AG08395 (cell line): Measurements from ENCODE around the gene LTBP1.
A peak's percentile ranks its signal among the peaks of the same experiment; 100 is the strongest.
"Not testable (repeated sequence)": the region's sequence is repeated elsewhere in the genome, so short reads cannot be mapped to it uniquely, and the experiment has no call there.

Source experiments
- DNase-seq: peaks from one replicate; pipeline ENCODE4 v3.0.0; 2012; ENCODE audit warnings: mixed read lengths, low spot score

The LTBP1 gene

GRCh38 chr2:33042819-33043218, 96.1 kb downstream of the LTBP1 start:
- no peak for DNase-seq

- no peak for DNase-seq
These were observed 101.2 kb downstream of the LTBP1 start for GRCh38 chr2:33047939-33048338.

GRCh38 chr2:33051586-33052360, 105.0 kb downstream of the LTBP1 start:
- peak; percentile 82 for DNase-seq

GRCh38 chr2:33052361-33052735, 105.6 kb downstream of the LTBP1 start:
- no peak for DNase-seq

- DNase-seq: not testable (repeated sequence)
These were observed 106.0 kb downstream of the LTBP1 start for GRCh38 chr2:33052795-33053194.

GRCh38 chr2:33056170-33056569, 109.4 kb downstream of the LTBP1 start:
- DNase-seq: no peak

- DNase-seq: not testable (repeated sequence)
These were observed 110.7 kb downstream of the LTBP1 start for GRCh38 chr2:33057307-33058028.

- no peak for DNase-seq
These were observed 112.1 kb downstream of the LTBP1 start for GRCh38 chr2:33058716-33059470.

GRCh38 chr2:33059471-33060156, 112.9 kb downstream of the LTBP1 start:
- no peak for DNase-seq

GRCh38 chr2:33060405-33060804, 113.7 kb downstream of the LTBP1 start:
- DNase-seq: no peak

GRCh38 chr2:33062665-33063250, 116.0 kb downstream of the LTBP1 start:
- DNase-seq: no peak

- no peak for DNase-seq
These were observed 117.6 kb downstream of the LTBP1 start for GRCh38 chr2:33064349-33064801.

- no peak for DNase-seq
These were observed 120.8 kb downstream of the LTBP1 start for GRCh38 chr2:33067598-33067997.

GRCh38 chr2:33068261-33068660, 121.5 kb downstream of the LTBP1 start:
- DNase-seq: no peak

GRCh38 chr2:33069894-33070651, 123.3 kb downstream of the LTBP1 start:
- DNase-seq: peak; percentile 95

GRCh38 chr2:33071591-33071990, 124.8 kb downstream of the LTBP1 start:
- DNase-seq: no peak

- no peak for DNase-seq
These were observed 125.9 kb downstream of the LTBP1 start for GRCh38 chr2:33072614-33073013.

GRCh38 chr2:33073018-33073417, 126.3 kb downstream of the LTBP1 start:
- no peak for DNase-seq

GRCh38 chr2:33074197-33074596, 127.4 kb downstream of the LTBP1 start:
- DNase-seq: no peak

- DNase-seq: no peak
These were observed 130.6 kb downstream of the LTBP1 start for GRCh38 chr2:33077311-33077710.

GRCh38 chr2:33077844-33078243, 131.1 kb downstream of the LTBP1 start:
- no peak for DNase-seq
